GM23338 (cell line): ENCODE measurements around the gene IL1RL1. TPM values are rescaled to one million over a fixed set of nuclear protein-coding genes. Genes with fewer than 3 reads are reported as not detected.

Source experiments
- ATAC-seq: fragments of 200-7000 bp; cut with Tn5 transposase; 3 replicates; pipeline ENCODE4 v1.9.1; 2020
- DNase-seq: peaks from one replicate; pipeline ENCODE4 v3.0.0-alpha.2; 2015; ENCODE audit warnings: low spot score
- H2AFZ ChIP-seq: fragments of 200-600 bp; sonication (generic); 2 replicates; pipeline ENCODE4 v1.8.0; 2016; ENCODE audit warnings: antibody characterized with exemption, mild to moderate bottlenecking, moderate library complexity
- H3F3A ChIP-seq: fragments of 200-600 bp; sonication (generic); replicated peaks from 2 replicates; pipeline ENCODE4 v1.8.0; 2017; ENCODE audit warnings: antibody characterized with exemption, mixed run types, low read depth
- H3K27ac ChIP-seq: fragments of 200-600 bp; sonication (generic); 2 replicates; pipeline ENCODE4 v1.6.1; 2016; ENCODE audit warnings: low read depth
- H3K27me3 ChIP-seq: fragments of 200-600 bp; sonication (generic); 2 replicates; pipeline ENCODE4 v1.8.0; 2016; ENCODE audit warnings: mild to moderate bottlenecking, mixed run types, moderate library complexity; ENCODE audit not compliant: insufficient read depth
- H3K36me3 ChIP-seq: fragments of 200-600 bp; sonication (generic); 2 replicates; pipeline ENCODE4 v1.8.0; 2016; ENCODE audit warnings: mild to moderate bottlenecking; ENCODE audit not compliant: insufficient read depth
- H3K4me1 ChIP-seq: fragments of 200-600 bp; sonication (generic); 2 replicates; pipeline ENCODE4 v1.8.0; 2016; ENCODE audit warnings: mild to moderate bottlenecking, moderate library complexity; ENCODE audit not compliant: insufficient read depth
- H3K4me2 ChIP-seq: fragments of 200-600 bp; sonication (generic); 2 replicates; pipeline ENCODE4 v1.7.1; 2017; ENCODE audit warnings: mixed run types
- H3K4me3 ChIP-seq: fragments of 200-600 bp; sonication (generic); 2 replicates; pipeline ENCODE4 v1.6.1; 2016; ENCODE audit warnings: mixed run types
- H3K79me2 ChIP-seq: fragments of 200-600 bp; sonication (generic); replicated peaks from 2 replicates; pipeline ENCODE4 v1.8.0; 2017; ENCODE audit warnings: mild to moderate bottlenecking; ENCODE audit not compliant: insufficient read depth
- H3K9me2 ChIP-seq: fragments of 200-600 bp; sonication (generic); 2 replicates; pipeline ENCODE4 v1.8.0; 2017; ENCODE audit not compliant: insufficient read depth
- H4K20me1 ChIP-seq: fragments of 200-600 bp; sonication (generic); replicated peaks from 2 replicates; pipeline ENCODE4 v1.8.0; 2017; ENCODE audit warnings: mild to moderate bottlenecking; ENCODE audit not compliant: insufficient read depth
- H3K27ac Mint-ChIP-seq: 2 replicates; pipeline ENCODE4 v1.8.0; 2020; ENCODE audit warnings: inconsistent platforms, mild to moderate bottlenecking, moderate library complexity, mixed read lengths
- H3K27me3 Mint-ChIP-seq: 3 replicates; pipeline ENCODE4 v1.8.0; 2022; ENCODE audit warnings: low read depth, mild to moderate bottlenecking, moderate library complexity, mixed read lengths, inconsistent platforms; ENCODE audit not compliant: insufficient read depth, poor library complexity
- H3K36me3 Mint-ChIP-seq: 3 replicates; pipeline ENCODE4 v1.8.0; 2021; ENCODE audit warnings: low read depth, mild to moderate bottlenecking, inconsistent platforms, moderate library complexity, mixed read lengths
- H3K4me1 Mint-ChIP-seq: 3 replicates; pipeline ENCODE4 v1.8.0; 2020; ENCODE audit warnings: mild to moderate bottlenecking, inconsistent platforms, mixed read lengths
- H3K4me3 Mint-ChIP-seq: 3 replicates; pipeline ENCODE4 v1.8.0; 2021; ENCODE audit warnings: moderate library complexity, mild to moderate bottlenecking, inconsistent platforms, mixed read lengths
- H3K9me3 Mint-ChIP-seq: 3 replicates; pipeline ENCODE4 v1.8.0; 2020; ENCODE audit warnings: moderate library complexity, mild to moderate bottlenecking, inconsistent platforms, mixed read lengths
- CREB1 ChIP-seq: fragments of 250-450 bp; sonication (Bioruptor Pico); IDR thresholded peaks from 2 replicates; pipeline ENCODE4 v1.5.0; 2020; ENCODE audit warnings: low read depth, mild to moderate bottlenecking, moderate library complexity
- ETS1 ChIP-seq: IDR thresholded peaks from 2 replicates; pipeline ENCODE4 v1.6.1; 2016; ENCODE audit warnings: antibody characterized with exemption
- EZH2 ChIP-seq: fragments of 200-600 bp; sonication (generic); IDR thresholded peaks from one replicate; pipeline ENCODE4 v1.8.0; 2017; ENCODE audit warnings: antibody characterized with exemption, mild to moderate bottlenecking, low read depth; ENCODE audit not compliant: unreplicated experiment
- EZH2phosphoT487 ChIP-seq: fragments of 200-600 bp; sonication (generic); IDR thresholded peaks from one replicate; pipeline ENCODE4 v1.8.1; 2018; ENCODE audit warnings: antibody characterized with exemption; ENCODE audit not compliant: unreplicated experiment
- JUNB ChIP-seq: IDR thresholded peaks from one replicate; pipeline ENCODE4 v1.6.1; 2016; ENCODE audit warnings: antibody characterized with exemption; ENCODE audit not compliant: unreplicated experiment
- NANOG ChIP-seq: IDR thresholded peaks from 2 replicates; pipeline ENCODE4 v1.6.1; 2016; ENCODE audit warnings: antibody characterized with exemption, borderline replicate concordance
- POLR2AphosphoS5 ChIP-seq: IDR thresholded peaks from 2 replicates; pipeline ENCODE4 v1.6.1; 2016; ENCODE audit warnings: antibody characterized with exemption, low read depth
- STAT1 ChIP-seq: IDR thresholded peaks from one replicate; pipeline ENCODE4 v1.6.1; 2016; ENCODE audit warnings: antibody characterized with exemption; ENCODE audit not compliant: unreplicated experiment
- ZNF114 ChIP-seq: fragments of 250-450 bp; sonication (Bioruptor Pico); IDR thresholded peaks from 2 replicates; pipeline ENCODE4 v1.5.0; 2020; ENCODE audit warnings: mild to moderate bottlenecking, moderate library complexity
- ZNF331 ChIP-seq: fragments of 250-450 bp; sonication (Bioruptor Pico); IDR thresholded peaks from 2 replicates; pipeline ENCODE4 v1.5.0; 2020; ENCODE audit warnings: low read depth, mild to moderate bottlenecking, moderate library complexity
- polyA plus RNA-seq: library from polyadenylated mRNA; unstranded; fragments of >200 nt; fragmentation: Nextera tagmentation; extraction: Ambion mirVana; gene quantifications from 2 replicates; pipeline ENCODE4 v1.2.1, GENCODE V29; 2016
- total RNA-seq: library from RNA; depleted of rRNA; stranded (reverse); fragments of >200 nt; shearing (Covaris generic); gene quantifications from 2 replicates; pipeline ENCODE4 v1.2.3, GENCODE V29; 2014
- TF ChIP-seq, protein P1 (sequence below): fragments of 250-450 bp; sonication (Bioruptor Pico); IDR thresholded peaks from 2 replicates; pipeline ENCODE4 v1.5.0; 2020; ENCODE audit warnings: mild to moderate bottlenecking, moderate library complexity
- TF ChIP-seq, protein P2 (sequence below), 2 experiments: fragments of 200-600 bp in 1 of 2; sonication (generic) in 1 of 2; conservative IDR thresholded peaks; 2 replicates each; pipeline versions ENCODE4 v1.5.1 to v1.6.1; 2016 to 2017; ENCODE audit warnings: antibody characterized with exemption in 2 of 2, low read depth in 2 of 2, mild to moderate bottlenecking in 2 of 2, moderate library complexity in 1 of 2
- TF ChIP-seq, protein P3 (sequence below): IDR thresholded peaks from one replicate; pipeline ENCODE4 v1.6.1; 2018; ENCODE audit warnings: antibody characterized with exemption; ENCODE audit not compliant: unreplicated experiment

Gene IL1RL1
- total and polyA plus RNA-seq, 2 experiments from 2014 or later: not detected

- H3K4me2 ChIP-seq: no peak overlapping the region
- H3K27me3 ChIP-seq: no peaks in the 10 kb centered on the region
- H3K36me3 ChIP-seq: no peaks in the 10 kb centered on the region
- no peak for ATAC-seq
- no peak overlapping the region for H2AFZ ChIP-seq
- H3K4me1 ChIP-seq: 0 out of 2 replicates have a peak, but pooled peaks cover 3% of the 10 kb centered on the region
- no peak for TF ChIP-seq JUNB
- no peak for TF ChIP-seq ETS1
- TF ChIP-seq EZH2: no peak
- no peak for TF ChIP-seq CREB1 (CRISPR knock-in tag)
- TF ChIP-seq, protein P1, sequence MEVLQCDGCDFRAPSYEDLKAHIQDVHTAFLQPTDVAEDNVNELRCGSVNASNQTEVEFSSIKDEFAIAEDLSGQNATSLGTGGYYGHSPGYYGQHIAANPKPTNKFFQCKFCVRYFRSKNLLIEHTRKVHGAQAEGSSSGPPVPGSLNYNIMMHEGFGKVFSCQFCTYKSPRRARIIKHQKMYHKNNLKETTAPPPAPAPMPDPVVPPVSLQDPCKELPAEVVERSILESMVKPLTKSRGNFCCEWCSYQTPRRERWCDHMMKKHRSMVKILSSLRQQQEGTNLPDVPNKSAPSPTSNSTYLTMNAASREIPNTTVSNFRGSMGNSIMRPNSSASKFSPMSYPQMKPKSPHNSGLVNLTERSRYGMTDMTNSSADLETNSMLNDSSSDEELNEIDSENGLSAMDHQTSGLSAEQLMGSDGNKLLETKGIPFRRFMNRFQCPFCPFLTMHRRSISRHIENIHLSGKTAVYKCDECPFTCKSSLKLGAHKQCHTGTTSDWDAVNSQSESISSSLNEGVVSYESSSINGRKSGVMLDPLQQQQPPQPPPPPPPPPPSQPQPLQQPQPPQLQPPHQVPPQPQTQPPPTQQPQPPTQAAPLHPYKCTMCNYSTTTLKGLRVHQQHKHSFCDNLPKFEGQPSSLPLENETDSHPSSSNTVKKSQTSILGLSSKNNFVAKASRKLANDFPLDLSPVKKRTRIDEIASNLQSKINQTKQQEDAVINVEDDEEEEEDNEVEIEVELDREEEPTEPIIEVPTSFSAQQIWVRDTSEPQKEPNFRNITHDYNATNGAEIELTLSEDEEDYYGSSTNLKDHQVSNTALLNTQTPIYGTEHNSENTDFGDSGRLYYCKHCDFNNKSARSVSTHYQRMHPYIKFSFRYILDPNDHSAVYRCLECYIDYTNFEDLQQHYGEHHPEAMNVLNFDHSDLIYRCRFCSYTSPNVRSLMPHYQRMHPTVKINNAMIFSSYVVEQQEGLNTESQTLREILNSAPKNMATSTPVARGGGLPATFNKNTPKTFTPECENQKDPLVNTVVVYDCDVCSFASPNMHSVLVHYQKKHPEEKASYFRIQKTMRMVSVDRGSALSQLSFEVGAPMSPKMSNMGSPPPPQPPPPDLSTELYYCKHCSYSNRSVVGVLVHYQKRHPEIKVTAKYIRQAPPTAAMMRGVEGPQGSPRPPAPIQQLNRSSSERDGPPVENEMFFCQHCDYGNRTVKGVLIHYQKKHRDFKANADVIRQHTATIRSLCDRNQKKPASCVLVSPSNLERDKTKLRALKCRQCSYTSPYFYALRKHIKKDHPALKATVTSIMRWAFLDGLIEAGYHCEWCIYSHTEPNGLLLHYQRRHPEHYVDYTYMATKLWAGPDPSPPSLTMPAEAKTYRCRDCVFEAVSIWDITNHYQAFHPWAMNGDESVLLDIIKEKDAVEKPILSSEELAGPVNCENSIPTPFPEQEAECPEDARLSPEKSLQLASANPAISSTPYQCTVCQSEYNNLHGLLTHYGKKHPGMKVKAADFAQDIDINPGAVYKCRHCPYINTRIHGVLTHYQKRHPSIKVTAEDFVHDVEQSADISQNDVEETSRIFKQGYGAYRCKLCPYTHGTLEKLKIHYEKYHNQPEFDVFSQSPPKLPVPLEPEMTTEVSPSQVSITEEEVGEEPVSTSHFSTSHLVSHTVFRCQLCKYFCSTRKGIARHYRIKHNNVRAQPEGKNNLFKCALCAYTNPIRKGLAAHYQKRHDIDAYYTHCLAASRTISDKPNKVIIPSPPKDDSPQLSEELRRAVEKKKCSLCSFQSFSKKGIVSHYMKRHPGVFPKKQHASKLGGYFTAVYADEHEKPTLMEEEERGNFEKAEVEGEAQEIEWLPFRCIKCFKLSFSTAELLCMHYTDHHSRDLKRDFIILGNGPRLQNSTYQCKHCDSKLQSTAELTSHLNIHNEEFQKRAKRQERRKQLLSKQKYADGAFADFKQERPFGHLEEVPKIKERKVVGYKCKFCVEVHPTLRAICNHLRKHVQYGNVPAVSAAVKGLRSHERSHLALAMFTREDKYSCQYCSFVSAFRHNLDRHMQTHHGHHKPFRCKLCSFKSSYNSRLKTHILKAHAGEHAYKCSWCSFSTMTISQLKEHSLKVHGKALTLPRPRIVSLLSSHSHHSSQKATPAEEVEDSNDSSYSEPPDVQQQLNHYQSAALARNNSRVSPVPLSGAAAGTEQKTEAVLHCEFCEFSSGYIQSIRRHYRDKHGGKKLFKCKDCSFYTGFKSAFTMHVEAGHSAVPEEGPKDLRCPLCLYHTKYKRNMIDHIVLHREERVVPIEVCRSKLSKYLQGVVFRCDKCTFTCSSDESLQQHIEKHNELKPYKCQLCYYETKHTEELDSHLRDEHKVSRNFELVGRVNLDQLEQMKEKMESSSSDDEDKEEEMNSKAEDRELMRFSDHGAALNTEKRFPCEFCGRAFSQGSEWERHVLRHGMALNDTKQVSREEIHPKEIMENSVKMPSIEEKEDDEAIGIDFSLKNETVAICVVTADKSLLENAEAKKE: no peak
- TF ChIP-seq, protein P2, sequence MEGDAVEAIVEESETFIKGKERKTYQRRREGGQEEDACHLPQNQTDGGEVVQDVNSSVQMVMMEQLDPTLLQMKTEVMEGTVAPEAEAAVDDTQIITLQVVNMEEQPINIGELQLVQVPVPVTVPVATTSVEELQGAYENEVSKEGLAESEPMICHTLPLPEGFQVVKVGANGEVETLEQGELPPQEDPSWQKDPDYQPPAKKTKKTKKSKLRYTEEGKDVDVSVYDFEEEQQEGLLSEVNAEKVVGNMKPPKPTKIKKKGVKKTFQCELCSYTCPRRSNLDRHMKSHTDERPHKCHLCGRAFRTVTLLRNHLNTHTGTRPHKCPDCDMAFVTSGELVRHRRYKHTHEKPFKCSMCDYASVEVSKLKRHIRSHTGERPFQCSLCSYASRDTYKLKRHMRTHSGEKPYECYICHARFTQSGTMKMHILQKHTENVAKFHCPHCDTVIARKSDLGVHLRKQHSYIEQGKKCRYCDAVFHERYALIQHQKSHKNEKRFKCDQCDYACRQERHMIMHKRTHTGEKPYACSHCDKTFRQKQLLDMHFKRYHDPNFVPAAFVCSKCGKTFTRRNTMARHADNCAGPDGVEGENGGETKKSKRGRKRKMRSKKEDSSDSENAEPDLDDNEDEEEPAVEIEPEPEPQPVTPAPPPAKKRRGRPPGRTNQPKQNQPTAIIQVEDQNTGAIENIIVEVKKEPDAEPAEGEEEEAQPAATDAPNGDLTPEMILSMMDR (conservative IDR thresholded peaks at IDR 0.05; ENCODE audit: low read depth in 2 of 2): no peak
- no peak for TF ChIP-seq EZH2phosphoT487
- TF ChIP-seq, protein P3, sequence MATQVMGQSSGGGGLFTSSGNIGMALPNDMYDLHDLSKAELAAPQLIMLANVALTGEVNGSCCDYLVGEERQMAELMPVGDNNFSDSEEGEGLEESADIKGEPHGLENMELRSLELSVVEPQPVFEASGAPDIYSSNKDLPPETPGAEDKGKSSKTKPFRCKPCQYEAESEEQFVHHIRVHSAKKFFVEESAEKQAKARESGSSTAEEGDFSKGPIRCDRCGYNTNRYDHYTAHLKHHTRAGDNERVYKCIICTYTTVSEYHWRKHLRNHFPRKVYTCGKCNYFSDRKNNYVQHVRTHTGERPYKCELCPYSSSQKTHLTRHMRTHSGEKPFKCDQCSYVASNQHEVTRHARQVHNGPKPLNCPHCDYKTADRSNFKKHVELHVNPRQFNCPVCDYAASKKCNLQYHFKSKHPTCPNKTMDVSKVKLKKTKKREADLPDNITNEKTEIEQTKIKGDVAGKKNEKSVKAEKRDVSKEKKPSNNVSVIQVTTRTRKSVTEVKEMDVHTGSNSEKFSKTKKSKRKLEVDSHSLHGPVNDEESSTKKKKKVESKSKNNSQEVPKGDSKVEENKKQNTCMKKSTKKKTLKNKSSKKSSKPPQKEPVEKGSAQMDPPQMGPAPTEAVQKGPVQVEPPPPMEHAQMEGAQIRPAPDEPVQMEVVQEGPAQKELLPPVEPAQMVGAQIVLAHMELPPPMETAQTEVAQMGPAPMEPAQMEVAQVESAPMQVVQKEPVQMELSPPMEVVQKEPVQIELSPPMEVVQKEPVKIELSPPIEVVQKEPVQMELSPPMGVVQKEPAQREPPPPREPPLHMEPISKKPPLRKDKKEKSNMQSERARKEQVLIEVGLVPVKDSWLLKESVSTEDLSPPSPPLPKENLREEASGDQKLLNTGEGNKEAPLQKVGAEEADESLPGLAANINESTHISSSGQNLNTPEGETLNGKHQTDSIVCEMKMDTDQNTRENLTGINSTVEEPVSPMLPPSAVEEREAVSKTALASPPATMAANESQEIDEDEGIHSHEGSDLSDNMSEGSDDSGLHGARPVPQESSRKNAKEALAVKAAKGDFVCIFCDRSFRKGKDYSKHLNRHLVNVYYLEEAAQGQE: no peak
- no peak for TF ChIP-seq POLR2AphosphoS5
- no peak for TF ChIP-seq NANOG
- TF ChIP-seq ZNF114 (CRISPR knock-in tag): no peak
- no peak for TF ChIP-seq ZNF331 (CRISPR knock-in tag)
- TF ChIP-seq STAT1: no peak
- no peak overlapping the region for H3K4me3 ChIP-seq
- no peaks in the 10 kb centered on the region for H3K4me1 Mint-ChIP-seq
- H3K27ac Mint-ChIP-seq: no peak overlapping the region
- no peaks in the 10 kb centered on the region for H3F3A ChIP-seq
- H3K79me2 ChIP-seq: no peaks in the 10 kb centered on the region
- 0 out of 2 replicates have a peak, but pooled peaks cover 4% of the 10 kb centered on the region for H3K9me2 ChIP-seq
- H3K4me3 Mint-ChIP-seq: no peak overlapping the region
- no peaks in the 10 kb centered on the region for H4K20me1 ChIP-seq
- H3K9me3 Mint-ChIP-seq: no peaks in the 10 kb centered on the region
- H3K27ac ChIP-seq: no peak overlapping the region
- DNase-seq: no peak
- H3K36me3 Mint-ChIP-seq: no peaks in the 10 kb centered on the region
- H3K27me3 Mint-ChIP-seq: no peaks in the 10 kb centered on the region
Measured at GRCh38 chr2:102290594-102290993, 20.8 kb upstream of the IL1RL1 start.
